ENCODE data around the gene SLC35F6. TPM values are rescaled to one million over a fixed set of nuclear protein-coding genes. Genes with fewer than 3 reads are reported as not detected.

SLC35F6 gene
- total RNA-seq, 5 donors from 2014 or later (not counting 1 experiment from before 2014, with no cell fraction given), result 17.6 to 20.0 (median 18.4) TPM

DNA sequence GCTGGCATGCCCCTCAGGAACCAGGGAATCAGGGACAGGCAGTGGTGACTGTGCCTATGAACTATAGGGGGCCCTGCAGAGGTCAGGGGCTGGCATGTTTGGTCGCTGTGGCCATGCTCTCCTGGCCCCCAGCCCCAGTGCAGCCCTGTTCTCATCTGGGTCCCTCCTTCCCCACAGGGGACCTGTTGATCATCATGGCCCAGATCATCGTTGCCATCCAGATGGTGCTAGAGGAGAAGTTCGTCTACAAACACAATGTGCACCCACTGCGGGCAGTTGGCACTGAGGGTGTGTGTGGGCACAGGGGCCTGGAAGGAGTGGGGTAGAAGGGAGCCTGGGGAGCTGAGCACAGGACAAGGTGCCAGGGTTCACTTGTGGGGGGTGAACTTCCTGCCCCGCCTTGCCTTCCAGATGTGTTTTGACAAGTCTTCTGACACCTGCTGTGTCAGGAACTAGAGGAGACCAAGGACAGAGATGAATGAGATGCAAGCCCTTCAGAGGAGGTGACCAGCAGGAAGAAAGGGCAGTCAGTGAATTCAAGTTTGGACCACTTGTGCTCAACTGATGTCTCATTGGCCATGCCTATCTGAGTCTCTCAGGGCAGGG is 12.2 kb downstream of the SLC35F6 start:
- peaks cover 17 to 25% (median 20%) of the 10 kb centered on the region in 3 donors for H3K4me1 Mint-ChIP-seq
- Histone ChIP-seq H3K4me1 (ENCODE audit: control insufficient read depth in 1 of 2, extremely low read depth in 1 of 2, insufficient read depth in 2 of 2, low read length in 2 of 2) (peaks cover 8 to 29% of the 10 kb centered on the region in 2 experiments), H3K36me3 (ENCODE audit: control insufficient read depth in 2 of 2, extremely low read depth in 1 of 2, insufficient read depth in 1 of 2, low read length in 1 of 2) (peaks cover 18 to 69% of the 10 kb centered on the region in 2 donors), H3K27ac (ENCODE audit: low read length) (no peak overlapping the region), H3K27me3 (replicated peaks in 1 of 2; ENCODE audit: control insufficient read depth in 2 of 2, extremely low read depth in 1 of 2, insufficient read depth in 2 of 2, low read length in 1 of 2) (no peaks in the 10 kb centered on the region), H3K9me3 (no peaks in the 10 kb centered on the region), H3K4me3 (ENCODE audit: control insufficient read depth in 1 of 2, extremely low read depth in 1 of 2, low read length in 1 of 2) (no peak overlapping the region)
- CTCF ChIA-PET, result no interaction called here
- H3K9me3 Mint-ChIP-seq, result no peaks in the 10 kb centered on the region
- no peak overlapping the region for H3K4me3 Mint-ChIP-seq
- 96% methylated on average over 3 of the region's 5 CpGs for WGBS (ENCODE audit: insufficient coverage)
- ATAC-seq (replicated peaks in 1 of 4) (no peak), DNase-seq (no peak)
- peaks cover 36% of the 10 kb centered on the region for H3K36me3 Mint-ChIP-seq
- no peaks in the 10 kb centered on the region for H3K27me3 Mint-ChIP-seq
- POLR2A ChIA-PET, result no interaction called here
- H3K27ac Mint-ChIP-seq, result peak overlapping the region in 1 of 2 donors; percentile 12

DNA sequence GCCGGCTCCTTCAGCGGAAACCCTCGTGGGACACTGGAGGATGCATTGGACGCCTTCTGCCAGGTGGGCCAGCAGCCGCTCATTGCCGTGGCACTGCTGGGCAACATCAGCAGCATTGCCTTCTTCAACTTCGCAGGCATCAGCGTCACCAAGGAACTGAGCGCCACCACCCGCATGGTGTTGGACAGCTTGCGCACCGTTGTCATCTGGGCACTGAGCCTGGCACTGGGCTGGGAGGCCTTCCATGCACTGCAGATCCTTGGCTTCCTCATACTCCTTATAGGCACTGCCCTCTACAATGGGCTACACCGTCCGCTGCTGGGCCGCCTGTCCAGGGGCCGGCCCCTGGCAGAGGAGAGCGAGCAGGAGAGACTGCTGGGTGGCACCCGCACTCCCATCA is 14.0 kb downstream of the SLC35F6 start:
- Histone ChIP-seq H3K9me3 (no peaks in the 10 kb centered on the region), H3K4me1 (ENCODE audit: control insufficient read depth in 1 of 2, extremely low read depth in 1 of 2, insufficient read depth in 2 of 2, low read length in 2 of 2) (peaks cover 0 to 11% of the 10 kb centered on the region in 2 experiments), H3K36me3 (ENCODE audit: control insufficient read depth in 2 of 2, extremely low read depth in 1 of 2, insufficient read depth in 1 of 2, low read length in 1 of 2) (peaks cover 18 to 70% of the 10 kb centered on the region in 2 donors), H3K4me3 (ENCODE audit: control insufficient read depth in 1 of 2, extremely low read depth in 1 of 2, low read length in 1 of 2) (no peak overlapping the region), H3K27me3 (replicated peaks in 1 of 2; ENCODE audit: control insufficient read depth in 2 of 2, extremely low read depth in 1 of 2, insufficient read depth in 2 of 2, low read length in 1 of 2) (no peaks in the 10 kb centered on the region), H3K27ac (ENCODE audit: low read length) (no peak overlapping the region)
- DNase-seq (no peak), ATAC-seq (replicated peaks in 1 of 4) (peak in 1 of 4 experiments; percentile 12)
- peaks cover 0 to 7% (median 3%) of the 10 kb centered on the region in 3 donors for H3K4me1 Mint-ChIP-seq
- H3K36me3 Mint-ChIP-seq, result peaks cover 39% of the 10 kb centered on the region
- H3K27ac Mint-ChIP-seq, result no peak overlapping the region
- CTCF ChIA-PET, result no interaction called here
- POLR2A ChIA-PET, result interaction anchor here in 1 of 2 donors (0.6 kb wide), 2 partner anchors 10 to 615 kb away, joined by 3 to 4 read pairs; no protein-coding TSS in a partner anchor
- no peaks in the 10 kb centered on the region for H3K27me3 Mint-ChIP-seq
- H3K9me3 Mint-ChIP-seq, result no peaks in the 10 kb centered on the region
- WGBS (ENCODE audit: insufficient coverage), result 95% methylated on average over 18 of the region's 18 CpGs
- no peak overlapping the region for H3K4me3 Mint-ChIP-seq

DNA sequence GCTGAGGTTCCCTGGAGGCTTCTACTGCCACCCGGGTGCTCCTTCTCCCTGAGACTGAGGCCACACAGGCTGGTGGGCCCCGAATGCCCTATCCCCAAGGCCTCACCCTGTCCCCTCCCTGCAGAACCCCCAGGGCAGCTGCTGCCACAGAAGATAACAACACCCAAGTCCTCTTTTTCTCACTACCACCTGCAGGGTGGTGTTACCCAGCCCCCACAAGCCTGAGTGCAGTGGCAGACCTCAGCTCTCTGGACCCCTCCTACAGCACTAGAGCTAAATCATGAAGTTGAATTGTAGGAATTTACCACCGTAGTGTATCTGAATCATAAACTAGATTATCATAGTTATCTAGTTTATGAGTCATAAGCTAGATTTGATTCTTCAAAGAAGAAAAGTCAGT is 14.4 kb downstream of the SLC35F6 start:
- no peak for DNase-seq
- H3K27me3 ChIP-seq (replicated peaks in 1 of 2; ENCODE audit: control insufficient read depth in 2 of 2, extremely low read depth in 1 of 2, insufficient read depth in 2 of 2, low read length in 1 of 2), result no peaks in the 10 kb centered on the region
- Mint-ChIP-seq H3K4me1 (peaks cover 0 to 7% (median 3%) of the 10 kb centered on the region in 3 donors), H3K36me3 (peaks cover 39% of the 10 kb centered on the region), H3K27ac (no peak overlapping the region), H3K9me3 (no peaks in the 10 kb centered on the region), H3K4me3 (no peak overlapping the region), H3K27me3 (no peaks in the 10 kb centered on the region)
- H3K36me3 ChIP-seq (ENCODE audit: control insufficient read depth in 2 of 2, extremely low read depth in 1 of 2, insufficient read depth in 1 of 2, low read length in 1 of 2), result peaks cover 18 to 70% of the 10 kb centered on the region in 2 donors
- no peak overlapping the region for H3K27ac ChIP-seq (ENCODE audit: low read length)
- POLR2A ChIA-PET, result interaction anchor here in 1 of 2 donors (0.6 kb wide), 1 partner anchor 614 kb away, joined by 4 read pairs; no protein-coding TSS in a partner anchor
- H3K4me1 ChIP-seq (ENCODE audit: control insufficient read depth in 1 of 2, extremely low read depth in 1 of 2, insufficient read depth in 2 of 2, low read length in 2 of 2), result peaks cover 0 to 10% of the 10 kb centered on the region in 2 experiments
- H3K4me3 ChIP-seq (ENCODE audit: control insufficient read depth in 1 of 2, extremely low read depth in 1 of 2, low read length in 1 of 2), result no peak overlapping the region
- ATAC-seq (replicated peaks in 1 of 4), result no peak
- CTCF ChIA-PET, result no interaction called here
- WGBS (ENCODE audit: insufficient coverage), result no CpG with 5 or more reads among the region's 3 CpGs
- no peaks in the 10 kb centered on the region for H3K9me3 ChIP-seq

DNA sequence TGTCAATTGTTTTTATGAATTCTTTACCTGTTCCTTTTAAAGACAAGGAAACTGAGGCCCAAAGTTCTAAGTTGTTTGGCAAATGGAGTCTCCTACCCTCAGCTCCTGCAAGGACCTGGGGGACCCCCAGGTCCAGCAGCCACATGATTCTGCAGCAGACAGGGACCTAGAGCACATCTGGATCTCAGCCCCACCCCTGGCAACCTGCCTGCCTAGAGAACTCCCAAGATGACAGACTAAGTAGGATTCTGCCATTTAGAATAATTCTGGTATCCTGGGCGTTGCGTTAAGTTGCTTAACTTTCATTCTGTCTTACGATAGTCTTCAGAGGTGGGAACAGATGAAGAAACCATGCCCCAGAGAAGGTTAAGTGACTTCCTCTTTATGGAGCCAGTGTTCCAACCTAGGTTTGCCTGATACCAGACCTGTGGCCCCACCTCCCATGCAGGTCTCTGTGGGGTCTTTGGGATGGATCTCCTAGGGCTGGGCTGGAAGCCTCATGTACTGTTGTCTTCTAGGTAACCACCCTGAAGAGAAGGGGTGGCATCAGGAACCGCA is 16.2 kb downstream of the SLC35F6 start:
- Mint-ChIP-seq H3K36me3 (peaks cover 36% of the 10 kb centered on the region), H3K4me3 (no peak overlapping the region), H3K27ac (no peak overlapping the region), H3K27me3 (no peaks in the 10 kb centered on the region), H3K9me3 (no peaks in the 10 kb centered on the region), H3K4me1 (peaks cover 3 to 9% (median 7%) of the 10 kb centered on the region in 3 donors)
- ATAC-seq (replicated peaks in 1 of 4), result no peak
- 95% methylated on average over 4 of the region's 4 CpGs for WGBS (ENCODE audit: insufficient coverage)
- Histone ChIP-seq H3K4me3 (ENCODE audit: control insufficient read depth in 1 of 2, extremely low read depth in 1 of 2, low read length in 1 of 2) (no peak overlapping the region), H3K9me3 (no peaks in the 10 kb centered on the region), H3K36me3 (ENCODE audit: control insufficient read depth in 2 of 2, extremely low read depth in 1 of 2, insufficient read depth in 1 of 2, low read length in 1 of 2) (peaks cover 7 to 53% of the 10 kb centered on the region in 2 donors), H3K4me1 (ENCODE audit: control insufficient read depth in 1 of 2, extremely low read depth in 1 of 2, insufficient read depth in 2 of 2, low read length in 2 of 2) (peaks cover 2 to 15% of the 10 kb centered on the region in 2 experiments), H3K27me3 (replicated peaks in 1 of 2; ENCODE audit: control insufficient read depth in 2 of 2, extremely low read depth in 1 of 2, insufficient read depth in 2 of 2, low read length in 1 of 2) (no peaks in the 10 kb centered on the region), H3K27ac (ENCODE audit: low read length) (no peak overlapping the region)
- ChIA-PET POLR2A (interaction anchor here in 1 of 2 donors (0.6 kb wide), 1 partner anchor 529 kb away, joined by 4 read pairs; no protein-coding TSS in a partner anchor), CTCF (interaction anchor here in 1 of 2 donors (0.7 kb wide), 1 partner anchor 532 kb away, joined by 8 read pairs; no protein-coding TSS in a partner anchor)
- DNase-seq, result no peak

DNA sequence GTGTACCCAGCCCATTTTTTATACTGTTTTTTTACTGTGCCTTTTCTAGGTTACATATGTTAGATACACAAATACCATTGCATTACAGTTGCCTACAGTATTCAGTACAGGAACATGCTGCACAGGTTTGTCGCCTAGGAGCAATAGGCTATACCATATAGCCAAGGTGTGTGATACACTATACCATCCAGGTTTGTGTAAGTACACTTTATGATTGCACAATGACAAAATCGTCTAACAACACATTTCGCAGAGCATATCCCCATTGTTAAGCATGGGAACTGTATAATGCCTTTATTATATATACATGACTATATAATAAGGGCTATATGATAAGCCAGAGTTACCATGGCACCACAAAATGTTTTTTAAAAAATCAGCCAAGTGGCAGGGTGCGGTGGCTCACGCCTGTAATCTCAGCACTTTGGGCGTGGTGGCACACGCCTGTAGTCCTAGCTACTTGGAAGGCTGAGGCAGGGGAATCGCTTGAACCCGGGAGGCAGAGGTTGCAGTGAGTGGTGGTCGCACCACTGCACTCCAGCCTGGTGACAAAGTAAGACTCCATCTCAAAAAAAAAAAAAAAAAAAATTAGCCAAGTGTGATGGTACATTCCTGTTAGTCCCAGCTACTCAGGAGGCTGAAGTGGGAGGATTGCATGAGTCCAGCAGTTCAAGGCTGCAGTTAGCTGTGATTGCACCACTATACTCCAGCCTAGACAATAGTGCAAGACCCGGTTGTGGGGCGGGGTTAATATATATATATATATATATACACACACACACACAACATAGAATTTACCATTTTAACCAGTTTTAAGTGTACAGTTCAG is 19.0 kb downstream of the SLC35F6 start:
- Mint-ChIP-seq H3K36me3 (peaks cover 18% of the 10 kb centered on the region), H3K27me3 (no peaks in the 10 kb centered on the region), H3K4me1 (peaks cover 11 to 17% (median 11%) of the 10 kb centered on the region in 3 donors), H3K4me3 (no peak overlapping the region), H3K9me3 (no peaks in the 10 kb centered on the region), H3K27ac (no peak overlapping the region)
- no CpG with 5 or more reads among the region's 12 CpGs for WGBS (ENCODE audit: insufficient coverage)
- Histone ChIP-seq H3K36me3 (ENCODE audit: control insufficient read depth in 2 of 2, extremely low read depth in 1 of 2, insufficient read depth in 1 of 2, low read length in 1 of 2) (peaks cover 0 to 25% of the 10 kb centered on the region in 2 donors), H3K27me3 (replicated peaks in 1 of 2; ENCODE audit: control insufficient read depth in 2 of 2, extremely low read depth in 1 of 2, insufficient read depth in 2 of 2, low read length in 1 of 2) (peaks cover 0 to 13% of the 10 kb centered on the region in 2 experiments), H3K27ac (ENCODE audit: low read length) (no peak overlapping the region), H3K4me1 (ENCODE audit: control insufficient read depth in 1 of 2, extremely low read depth in 1 of 2, insufficient read depth in 2 of 2, low read length in 2 of 2) (peaks cover 2 to 15% of the 10 kb centered on the region in 2 experiments), H3K9me3 (no peaks in the 10 kb centered on the region), H3K4me3 (ENCODE audit: control insufficient read depth in 1 of 2, extremely low read depth in 1 of 2, low read length in 1 of 2) (no peak overlapping the region)
- ATAC-seq (replicated peaks in 1 of 4), result no peak
- ChIA-PET POLR2A (interaction anchor here in 1 of 2 donors (0.6 to 0.7 kb wide), 2 partner anchors 18 to 48 kb away, joined by 4 to 5 read pairs; no protein-coding TSS in a partner anchor), CTCF (interaction anchor here in 1 of 2 donors (0.6 kb wide), 1 partner anchor 17 kb away, joined by 3 read pairs; no protein-coding TSS in a partner anchor)
- DNase-seq, result no peak
